ENCODE measurements around the gene SORCS2.

DNA sequence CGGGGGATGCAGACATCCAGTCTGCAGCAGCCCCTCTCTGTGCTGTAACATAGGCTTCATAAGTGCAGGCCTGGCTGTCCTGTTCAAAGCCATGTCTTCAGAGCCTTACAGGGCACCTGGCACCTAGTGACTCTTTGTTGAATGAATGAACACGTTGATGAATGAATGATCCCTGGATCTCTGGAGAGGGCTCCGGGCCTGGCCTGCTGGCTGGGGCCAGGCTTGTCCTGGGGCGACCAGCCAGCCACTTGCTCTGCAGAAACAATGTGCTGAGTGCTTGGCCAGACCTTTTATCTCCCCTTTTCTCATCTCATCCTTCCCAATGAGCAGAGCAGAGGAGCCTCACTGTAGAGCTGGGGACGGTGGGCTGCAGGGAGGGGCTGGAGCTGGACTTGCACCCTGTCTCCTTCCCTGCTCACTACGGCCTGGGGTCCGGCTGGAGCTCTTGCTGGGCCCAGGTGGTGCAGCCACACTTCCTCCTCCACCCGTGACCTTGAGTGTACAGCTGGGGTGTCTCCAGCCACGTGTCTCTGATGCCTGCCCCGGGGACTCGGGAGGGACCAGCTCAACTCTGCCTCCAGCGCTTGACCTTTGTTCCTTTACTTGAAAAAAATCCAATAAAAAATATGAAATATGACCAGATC is 164.5 kb downstream of the SORCS2 start:
- TF ChIP-seq, protein P1, sequence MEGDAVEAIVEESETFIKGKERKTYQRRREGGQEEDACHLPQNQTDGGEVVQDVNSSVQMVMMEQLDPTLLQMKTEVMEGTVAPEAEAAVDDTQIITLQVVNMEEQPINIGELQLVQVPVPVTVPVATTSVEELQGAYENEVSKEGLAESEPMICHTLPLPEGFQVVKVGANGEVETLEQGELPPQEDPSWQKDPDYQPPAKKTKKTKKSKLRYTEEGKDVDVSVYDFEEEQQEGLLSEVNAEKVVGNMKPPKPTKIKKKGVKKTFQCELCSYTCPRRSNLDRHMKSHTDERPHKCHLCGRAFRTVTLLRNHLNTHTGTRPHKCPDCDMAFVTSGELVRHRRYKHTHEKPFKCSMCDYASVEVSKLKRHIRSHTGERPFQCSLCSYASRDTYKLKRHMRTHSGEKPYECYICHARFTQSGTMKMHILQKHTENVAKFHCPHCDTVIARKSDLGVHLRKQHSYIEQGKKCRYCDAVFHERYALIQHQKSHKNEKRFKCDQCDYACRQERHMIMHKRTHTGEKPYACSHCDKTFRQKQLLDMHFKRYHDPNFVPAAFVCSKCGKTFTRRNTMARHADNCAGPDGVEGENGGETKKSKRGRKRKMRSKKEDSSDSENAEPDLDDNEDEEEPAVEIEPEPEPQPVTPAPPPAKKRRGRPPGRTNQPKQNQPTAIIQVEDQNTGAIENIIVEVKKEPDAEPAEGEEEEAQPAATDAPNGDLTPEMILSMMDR (IDR thresholded peaks at IDR 0.05) = no peak
- TF ChIP-seq MEF2A (IDR thresholded peaks at IDR 0.05; ENCODE audit: borderline replicate concordance, low read depth) (no peak), EP300 (IDR thresholded peaks at IDR 0.05; ENCODE audit: borderline replicate concordance in 1 of 2, low read depth in 1 of 2, low read length in 1 of 2) (no peak), POLR2AphosphoS5 (IDR thresholded peaks at IDR 0.05; ENCODE audit: low read depth, low read length) (no peak), SMC3 (IDR thresholded peaks at IDR 0.05; ENCODE audit: low read depth, low read length) (no peak), RFX5 (IDR thresholded peaks at IDR 0.05; ENCODE audit: low read length) (no peak), RAD21 (IDR thresholded peaks at IDR 0.05; ENCODE audit: low read length) (no peak), NRF1 (IDR thresholded peaks at IDR 0.05; ENCODE audit: low read depth, low read length) (no peak), GABPA (IDR thresholded peaks at IDR 0.05; ENCODE audit: low read depth) (no peak), EZH2phosphoT487 (IDR thresholded peaks at IDR 0.05; ENCODE audit: borderline replicate concordance, low read depth) (no peak), TAF1 (IDR thresholded peaks at IDR 0.05; ENCODE audit: borderline replicate concordance, low read depth, low read length) (no peak)
- TF ChIP-seq, protein P2, sequence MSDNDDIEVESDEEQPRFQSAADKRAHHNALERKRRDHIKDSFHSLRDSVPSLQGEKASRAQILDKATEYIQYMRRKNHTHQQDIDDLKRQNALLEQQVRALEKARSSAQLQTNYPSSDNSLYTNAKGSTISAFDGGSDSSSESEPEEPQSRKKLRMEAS (IDR thresholded peaks at IDR 0.05; ENCODE audit: low read depth) = no peak
- TF ChIP-seq, protein P3, sequence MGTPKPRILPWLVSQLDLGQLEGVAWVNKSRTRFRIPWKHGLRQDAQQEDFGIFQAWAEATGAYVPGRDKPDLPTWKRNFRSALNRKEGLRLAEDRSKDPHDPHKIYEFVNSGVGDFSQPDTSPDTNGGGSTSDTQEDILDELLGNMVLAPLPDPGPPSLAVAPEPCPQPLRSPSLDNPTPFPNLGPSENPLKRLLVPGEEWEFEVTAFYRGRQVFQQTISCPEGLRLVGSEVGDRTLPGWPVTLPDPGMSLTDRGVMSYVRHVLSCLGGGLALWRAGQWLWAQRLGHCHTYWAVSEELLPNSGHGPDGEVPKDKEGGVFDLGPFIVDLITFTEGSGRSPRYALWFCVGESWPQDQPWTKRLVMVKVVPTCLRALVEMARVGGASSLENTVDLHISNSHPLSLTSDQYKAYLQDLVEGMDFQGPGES (IDR thresholded peaks at IDR 0.05; ENCODE audit: low read depth, low read length) = no peak
- TF ChIP-seq, protein P4, sequence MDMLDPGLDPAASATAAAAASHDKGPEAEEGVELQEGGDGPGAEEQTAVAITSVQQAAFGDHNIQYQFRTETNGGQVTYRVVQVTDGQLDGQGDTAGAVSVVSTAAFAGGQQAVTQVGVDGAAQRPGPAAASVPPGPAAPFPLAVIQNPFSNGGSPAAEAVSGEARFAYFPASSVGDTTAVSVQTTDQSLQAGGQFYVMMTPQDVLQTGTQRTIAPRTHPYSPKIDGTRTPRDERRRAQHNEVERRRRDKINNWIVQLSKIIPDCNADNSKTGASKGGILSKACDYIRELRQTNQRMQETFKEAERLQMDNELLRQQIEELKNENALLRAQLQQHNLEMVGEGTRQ (IDR thresholded peaks at IDR 0.05; ENCODE audit: borderline replicate concordance, low read depth, low read length) = no peak

All from SK-N-SH (cell line).